GM12864 (cell line): ENCODE measurements around the gene SSNA1.

ENCODE experiments used
- DNase-seq: peaks from one replicate; pipeline ENCODE4 v3.0.0-alpha.2; 2011; ENCODE audit warnings: low read depth
- H3K4me3 ChIP-seq: 2 replicates; pipeline ENCODE4 v1.5.1; 2011; ENCODE audit warnings: mild to moderate bottlenecking, low read depth, low read length, control low read depth
- CTCF ChIP-seq: IDR thresholded peaks from 2 replicates; pipeline ENCODE4 v1.5.1; 2011; ENCODE audit warnings: low read depth, mild to moderate bottlenecking, moderate library complexity, low read length, control low read depth, inconsistent platforms; ENCODE audit errors: missing control alignments

The SSNA1 gene

GRCh38 chr9:137198051-137198901 lies 9.8 kb downstream of the SSNA1 start:
- no peak for TF ChIP-seq CTCF
- no peak for DNase-seq
- H3K4me3 ChIP-seq, result no peak overlapping the region

GRCh38 chr9:137198902-137199283 lies 10.4 kb downstream of the SSNA1 start:
- no peak for DNase-seq
- TF ChIP-seq CTCF, result no peak
- H3K4me3 ChIP-seq, result no peak overlapping the region

- TF ChIP-seq CTCF, result no peak
- peak overlapping the region; percentile 67 for H3K4me3 ChIP-seq
- DNase-seq, result no peak
These were observed 11.1 kb downstream of the SSNA1 start for GRCh38 chr9:137199411-137200121.

GRCh38 chr9:137200311-137201204 lies 12.1 kb downstream of the SSNA1 start, which contains the start of gene TPRN:
Gene TPRN, minus strand, starts transcription at chr9:137200741. Its CDS starts 30 bp downstream, at chr9:137200711.
- TF ChIP-seq CTCF, result no peak
- H3K4me3 ChIP-seq, result peak within 1 kb of the TSS; percentile 67

GRCh38 chr9:137201205-137201868 lies 12.9 kb downstream of the SSNA1 start:
- H3K4me3 ChIP-seq, result peak overlapping the region; percentile 67
- no peak for TF ChIP-seq CTCF
- DNase-seq, result no peak

More at GRCh38 chr9:137200311-137201204, 12.1 kb downstream of the SSNA1 start, which contains the start of gene TPRN:
- peak; percentile 98 for DNase-seq

GRCh38 chr9:137202966-137203365 lies 14.5 kb downstream of the SSNA1 start:
- no peak for DNase-seq
- TF ChIP-seq CTCF, result no peak
- no peak overlapping the region for H3K4me3 ChIP-seq
